Gastroesophageal sphincter (tissue), 3 donors: ENCODE results near the gene MITF.

Source experiments
- POLR2A ChIP-seq, 2 donors: fragments of 450-650 bp; IDR thresholded peaks; one replicate each; pipeline ENCODE4 v1.6.1; 2017; ENCODE audit warnings: antibody characterized with exemption in 2 of 2, mild to moderate bottlenecking in 2 of 2, moderate library complexity in 1 of 2
- POLR2AphosphoS5 ChIP-seq: sonication (generic); formaldehyde crosslinking; IDR thresholded peaks from one replicate; pipeline ENCODE4 v1.6.1; 2017; ENCODE audit warnings: antibody characterized with exemption
- TF ChIP-seq, protein P1 (sequence below), 4 experiments: fragments of 200-600 bp in 2 of 4; fragments of 450-650 bp in 2 of 4; sonication (generic) in 1 of 4; IDR thresholded peaks; one replicate each; pipeline ENCODE4 v1.5.1; 2017 to 2019; ENCODE audit warnings: antibody characterized with exemption in 4 of 4, mild to moderate bottlenecking in 2 of 4, moderate library complexity in 2 of 4

DNA sequence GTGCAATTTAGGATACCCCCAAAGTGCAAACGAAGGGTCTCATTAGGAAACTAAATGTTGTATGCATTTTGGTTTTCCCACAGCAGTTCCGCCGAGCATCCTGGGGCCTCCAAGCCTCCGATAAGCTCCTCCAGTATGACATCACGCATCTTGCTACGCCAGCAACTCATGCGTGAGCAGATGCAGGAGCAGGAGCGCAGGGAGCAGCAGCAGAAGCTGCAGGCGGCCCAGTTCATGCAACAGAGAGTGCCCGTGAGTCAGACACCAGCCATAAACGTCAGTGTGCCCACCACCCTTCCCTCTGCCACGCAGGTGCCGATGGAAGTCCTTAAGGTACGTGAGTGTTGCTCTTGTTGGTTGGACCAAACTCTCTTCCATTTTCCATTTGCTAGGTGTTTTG is 139.8 kb downstream of the MITF start:
- TF ChIP-seq POLR2A (IDR thresholded peaks at IDR 0.05) (no peak), POLR2AphosphoS5 (no peak)
- TF ChIP-seq, protein P1, sequence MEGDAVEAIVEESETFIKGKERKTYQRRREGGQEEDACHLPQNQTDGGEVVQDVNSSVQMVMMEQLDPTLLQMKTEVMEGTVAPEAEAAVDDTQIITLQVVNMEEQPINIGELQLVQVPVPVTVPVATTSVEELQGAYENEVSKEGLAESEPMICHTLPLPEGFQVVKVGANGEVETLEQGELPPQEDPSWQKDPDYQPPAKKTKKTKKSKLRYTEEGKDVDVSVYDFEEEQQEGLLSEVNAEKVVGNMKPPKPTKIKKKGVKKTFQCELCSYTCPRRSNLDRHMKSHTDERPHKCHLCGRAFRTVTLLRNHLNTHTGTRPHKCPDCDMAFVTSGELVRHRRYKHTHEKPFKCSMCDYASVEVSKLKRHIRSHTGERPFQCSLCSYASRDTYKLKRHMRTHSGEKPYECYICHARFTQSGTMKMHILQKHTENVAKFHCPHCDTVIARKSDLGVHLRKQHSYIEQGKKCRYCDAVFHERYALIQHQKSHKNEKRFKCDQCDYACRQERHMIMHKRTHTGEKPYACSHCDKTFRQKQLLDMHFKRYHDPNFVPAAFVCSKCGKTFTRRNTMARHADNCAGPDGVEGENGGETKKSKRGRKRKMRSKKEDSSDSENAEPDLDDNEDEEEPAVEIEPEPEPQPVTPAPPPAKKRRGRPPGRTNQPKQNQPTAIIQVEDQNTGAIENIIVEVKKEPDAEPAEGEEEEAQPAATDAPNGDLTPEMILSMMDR (IDR thresholded peaks at IDR 0.05) = no peak
